HT-29 (cell line): ENCODE measurements around the gene RBM26. TPM values are rescaled to one million over a fixed set of nuclear protein-coding genes. Genes with fewer than 3 reads are reported as not detected.
"Not testable (repeated sequence)": the region's sequence is repeated elsewhere in the genome, so short reads cannot be mapped to it uniquely, and the experiment has no call there.

Source experiments
- DNase-seq: peaks from one replicate; pipeline ENCODE4 v3.0.0-alpha.2; 2015; ENCODE audit warnings: low spot score
- small RNA-seq: library from RNA; depleted of rRNA; stranded (forward); fragments of <200 nt; gene quantifications from one replicate; pipeline ENCODE3, GENCODE V24; 2014
- total RNA-seq: library from RNA; depleted of rRNA; stranded (reverse); fragments of >200 nt; shearing (Covaris generic); gene quantifications from 2 replicates; pipeline ENCODE4 v1.2.3, GENCODE V29; 2014; rRNA removed

The RBM26 gene
- total RNA-seq, 1 experiment from 2014 or later: 20.8 TPM

DNA sequence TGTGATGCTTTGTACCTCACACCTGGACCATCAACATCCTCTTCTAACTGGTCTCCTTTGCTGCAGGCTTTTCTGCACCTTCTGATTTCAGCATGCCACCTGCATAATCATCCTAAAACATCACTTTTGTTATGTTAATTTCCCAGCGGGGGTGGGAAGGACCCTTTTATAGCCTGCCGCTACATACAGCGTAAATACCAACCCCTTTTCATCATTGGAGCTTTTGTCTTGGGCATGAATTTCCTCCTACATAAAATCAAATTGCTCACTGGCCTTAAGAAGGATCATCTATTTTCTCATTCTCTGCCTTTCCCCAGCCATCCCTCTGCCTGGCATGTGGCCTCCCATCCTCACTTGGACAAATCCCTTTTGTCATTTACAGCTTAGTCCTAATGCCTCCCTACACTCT lies 124.7 kb downstream of the RBM26 start:
- no peak for DNase-seq

DNA sequence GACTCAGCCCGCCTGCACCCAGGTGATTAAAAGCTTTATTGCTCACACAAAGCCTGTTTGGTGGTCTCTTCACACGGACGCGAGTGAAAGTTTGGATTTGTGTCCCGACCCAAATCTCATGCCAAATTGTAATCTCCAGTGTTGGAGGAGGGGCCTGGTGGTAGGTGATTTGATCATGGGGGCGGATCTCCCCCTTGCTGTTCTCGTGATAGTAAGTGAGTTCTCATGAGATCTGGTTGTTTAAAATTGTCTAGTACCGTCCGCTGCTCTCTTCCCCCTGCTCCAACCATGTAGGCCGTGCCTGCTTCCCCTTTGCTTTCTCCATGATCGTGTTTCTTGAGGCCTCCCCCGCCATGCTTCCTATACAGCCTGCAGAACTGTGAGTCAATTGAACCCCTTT lies 126.3 kb downstream of the RBM26 start:
- not testable (repeated sequence) for DNase-seq

DNA sequence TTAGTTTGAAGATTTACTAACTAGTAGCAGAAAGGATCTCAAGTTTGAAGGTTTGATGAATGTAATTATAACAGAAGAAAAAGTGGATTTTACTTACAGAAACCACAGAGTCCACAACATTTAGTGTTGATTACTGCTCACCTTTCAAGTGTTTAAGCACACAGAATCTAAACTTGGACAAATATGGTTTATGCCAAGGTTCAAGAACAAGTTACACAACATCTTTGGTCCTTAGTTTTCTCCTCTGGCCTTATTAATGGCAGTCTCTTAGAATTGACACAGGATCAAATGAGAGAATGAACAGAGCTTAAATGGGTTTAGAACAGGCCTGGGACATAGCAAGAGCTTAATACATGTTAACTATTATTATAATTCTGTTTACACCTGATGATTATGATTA lies 133.0 kb downstream of the RBM26 start:
- no peak for DNase-seq

DNA sequence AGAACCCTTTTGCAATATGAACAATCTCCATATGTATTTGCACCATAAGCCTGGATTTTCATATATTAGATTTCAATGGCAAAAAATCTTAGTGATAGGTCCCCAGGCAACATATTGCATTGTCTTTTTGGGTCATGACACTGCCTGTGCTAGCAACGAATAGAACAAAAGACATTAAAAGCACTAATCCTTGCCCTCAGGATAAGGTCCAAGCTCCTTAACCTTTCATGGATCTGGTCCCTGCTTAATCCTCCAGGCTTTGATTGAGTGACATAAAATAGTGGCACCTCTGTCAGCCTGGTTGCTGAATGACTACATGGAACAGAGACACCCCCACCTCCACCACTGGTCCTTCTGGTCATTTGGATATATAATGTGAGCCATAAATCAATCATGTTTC lies 134.4 kb downstream of the RBM26 start:
- no peak for DNase-seq

DNA sequence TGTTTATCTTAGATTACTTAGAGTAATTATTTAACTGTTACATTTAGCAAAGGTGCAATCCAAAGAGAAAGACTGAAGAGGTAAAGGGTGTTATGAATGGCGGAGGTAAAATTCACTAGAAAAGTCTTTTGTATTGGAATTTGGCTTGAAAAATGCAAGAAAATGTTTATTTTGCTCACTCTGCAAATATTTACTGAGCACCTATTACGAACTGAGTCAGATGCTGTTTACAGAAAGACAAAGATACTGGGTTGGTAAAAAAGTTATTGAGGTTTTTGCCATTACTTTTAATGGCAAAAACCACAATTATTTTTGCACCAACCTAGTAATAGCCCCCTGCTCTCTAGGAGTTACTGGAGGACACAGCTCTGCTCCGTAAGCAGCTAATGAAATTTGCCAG lies 135.2 kb downstream of the RBM26 start:
- DNase-seq: no peak

Small RNA genes lying within 50 kb of the gene (small RNA-seq; reads per million reads assigned to genes)
- gene RNA5SP33: 0.29 reads per million

Other genes with a start within 250 kb of the RBM26 start
- 26.9 and 29.2 TPM in 2 replicates for gene NDFIP2, start 74.9 kb upstream of the RBM26 start, total RNA-seq